H1 (cell line): ENCODE measurements around the gene CA14. TPM values are rescaled to one million over a fixed set of nuclear protein-coding genes. Genes with fewer than 3 reads are reported as not detected.

Experiments used
- BRCA1 ChIP-seq: IDR thresholded peaks from 2 replicates; pipeline ENCODE4 v1.6.1; 2012; ENCODE audit warnings: low read depth, low read length, improper control_type of control experiment
- CEBPB ChIP-seq: IDR thresholded peaks from 2 replicates; pipeline ENCODE4 v1.6.1; 2012; ENCODE audit warnings: low read depth, low read length
- CHD2 ChIP-seq: IDR thresholded peaks from 2 replicates; pipeline ENCODE4 v1.6.1; 2012; ENCODE audit warnings: low read length, improper control_type of control experiment
- CREB1 ChIP-seq: IDR thresholded peaks from 2 replicates; pipeline ENCODE4 v1.6.1; 2012; ENCODE audit warnings: inconsistent platforms
- CTCF ChIP-seq, 3 experiments: IDR thresholded peaks; 1 replicate in 2 of 3; 2 replicates in 1 of 3; pipeline versions ENCODE4 v1.5.1 to v1.6.1; 2011; ENCODE audit warnings: low read length in 3 of 3, mild to moderate bottlenecking in 3 of 3, inconsistent platforms in 2 of 3, low read depth in 1 of 3, moderate library complexity in 1 of 3; ENCODE audit not compliant: insufficient read depth in 1 of 3; ENCODE audit errors: control extremely low read depth in 1 of 3
- EZH2 ChIP-seq: fragments of 200-600 bp; sonication (generic); IDR thresholded peaks from 2 replicates; pipeline ENCODE4 v1.7.1; 2012; ENCODE audit warnings: low read depth, mild to moderate bottlenecking, moderate library complexity, low read length, inconsistent platforms; ENCODE audit not compliant: severe bottlenecking
- GABPA ChIP-seq: IDR thresholded peaks from 2 replicates; pipeline ENCODE4 v1.6.1; 2011; ENCODE audit warnings: mild to moderate bottlenecking, low read length, moderate library complexity, borderline replicate concordance; ENCODE audit not compliant: insufficient read depth
- JUND ChIP-seq: IDR thresholded peaks from 2 replicates; pipeline ENCODE4 v1.6.1; 2011; ENCODE audit warnings: mild to moderate bottlenecking, improper control_type of control experiment, low read length
- KDM1A ChIP-seq: fragments of 200-600, 300-600 bp; sonication (generic); IDR thresholded peaks from 2 replicates; pipeline ENCODE4 v1.7.1; 2016; ENCODE audit warnings: mild to moderate bottlenecking, low read length, borderline replicate concordance
- MAX ChIP-seq: IDR thresholded peaks from 2 replicates; pipeline ENCODE4 v1.6.1; 2012; ENCODE audit warnings: inconsistent platforms
- NANOG ChIP-seq: IDR thresholded peaks from 2 replicates; pipeline ENCODE4 v1.6.1; 2011; ENCODE audit warnings: low read length, low read depth, mild to moderate bottlenecking, inconsistent platforms; ENCODE audit not compliant: insufficient read depth, poor library complexity, severe bottlenecking
- POLR2A ChIP-seq, 2 experiments: IDR thresholded peaks; 1 replicate in 1 of 2; 2 replicates in 1 of 2; pipeline ENCODE4 v1.6.1; 2011; ENCODE audit warnings: low read depth in 2 of 2, low read length in 2 of 2, mild to moderate bottlenecking in 2 of 2; ENCODE audit errors: control extremely low read depth in 1 of 2
- RBBP5 ChIP-seq: IDR thresholded peaks from 2 replicates; pipeline ENCODE4 v1.7.1; 2012; ENCODE audit warnings: low read depth, mild to moderate bottlenecking, inconsistent platforms, low read length, moderate library complexity, borderline replicate concordance
- SAP30 ChIP-seq: fragments of 300-600 bp; sonication (generic); IDR thresholded peaks from 2 replicates; pipeline ENCODE4 v1.7.1; 2012; ENCODE audit warnings: low read length, moderate library complexity, mild to moderate bottlenecking, inconsistent platforms; ENCODE audit not compliant: insufficient read depth, insufficient replicate concordance
- TCF12 ChIP-seq: IDR thresholded peaks from 2 replicates; pipeline ENCODE4 v1.6.1; 2011; ENCODE audit warnings: low read depth, mild to moderate bottlenecking, low read length
- TEAD4 ChIP-seq: IDR thresholded peaks from 2 replicates; pipeline ENCODE4 v1.6.1; 2012; ENCODE audit warnings: low read depth, low read length, inconsistent platforms, mixed read lengths
- USF2 ChIP-seq: IDR thresholded peaks from 2 replicates; pipeline ENCODE4 v1.6.1; 2011; ENCODE audit warnings: low read length, improper control_type of control experiment
- ZNF274 ChIP-seq: IDR thresholded peaks from 2 replicates; pipeline ENCODE4 v1.7.0; 2012; ENCODE audit warnings: low read length, borderline replicate concordance; ENCODE audit errors: extremely low read depth
- polyA plus RNA-seq, 7 experiments: library from polyadenylated mRNA; depleted of rRNA in 3 of 7; stranded (reverse) in 5 of 7; unstranded in 2 of 7; fragments of >200 nt in 5 of 7; fragments of 200-250 nt in 2 of 7; gene quantifications; 1 replicate in 5 of 7; 2 replicates in 1 of 7; 4 replicates in 1 of 7; pipeline versions ENCODE4 v1.2.1 to v1.2.3, GENCODE V29; 2011 to 2013; ENCODE audit warnings: missing spikeins in 2 of 7, mixed read lengths in 2 of 7
- total RNA-seq: library from RNA; stranded (reverse); fragmentation: NEBNext Ultra II Directional; extraction: Animal tissue kit (Norgen Biotek cat#: 25700); gene quantifications from 2 replicates; pipeline ENCODE4 v1.2.1, GENCODE V29; 2021

Gene CA14
- total and polyA plus RNA-seq, 2 of the 8 experiments (the other 6 are each of a cell fraction or from before 2014, with no cell fraction given), result 52.3 to 105 TPM

- TF ChIP-seq EZH2 (no peak), USF2 (no peak), CEBPB (no peak), MAX (peak; percentile 83), BRCA1 (no peak; the same call in 1 of the 2 replicates), TCF12 (no peak), CTCF (IDR thresholded peaks at IDR 0.05; ENCODE audit: control extremely low read depth in 1 of 3, insufficient read depth in 1 of 3, low read depth in 1 of 3, low read length in 3 of 3) (no peak), KDM1A (no peak), POLR2A (IDR thresholded peaks at IDR 0.05; ENCODE audit: control extremely low read depth in 1 of 2, low read depth in 2 of 2, low read length in 2 of 2) (peak; percentile 83 to 91), TEAD4 (peak; percentile 52; the same call in 1 of the 2 replicates), JUND (no peak), CHD2 (peak; percentile 91), NANOG (no peak), GABPA (no peak), RBBP5 (no peak), CREB1 (peak; percentile 87), SAP30 (peak; percentile 22), ZNF274 (no peak)
Measured at GRCh38 chr1:150235852-150236613, 21.5 kb upstream of the CA14 start, which contains the start of gene ANP32E (continued).
